WTC11 (cell line): ENCODE data around the gene TMEM14A.

ENCODE experiments used
- ATF3 ChIP-seq: sonication (generic); formaldehyde crosslinking; conservative IDR thresholded peaks from 2 replicates; pipeline ENCODE4 v1.8.1; 2022; ENCODE audit warnings: mild to moderate bottlenecking, missing genetic modification reagents
- CREM ChIP-seq: sonication (generic); formaldehyde crosslinking; IDR thresholded peaks from 2 replicates; pipeline ENCODE4 v1.8.1; 2022; ENCODE audit warnings: mild to moderate bottlenecking, missing genetic modification reagents, moderate library complexity
- CTCF ChIP-seq: fragments of 200-600 bp; IDR thresholded peaks from 2 replicates; pipeline ENCODE4 v1.8.0; 2022; ENCODE audit warnings: antibody characterized with exemption
- ELF4 ChIP-seq: sonication (generic); formaldehyde crosslinking; IDR thresholded peaks from 2 replicates; pipeline ENCODE4 v1.8.1; 2022; ENCODE audit warnings: low read depth, mild to moderate bottlenecking, moderate library complexity, missing genetic modification reagents
- FOXJ3 ChIP-seq: sonication (generic); formaldehyde crosslinking; IDR thresholded peaks from 2 replicates; pipeline ENCODE4 v1.9.0; 2021; ENCODE audit warnings: missing genetic modification reagents, mild to moderate bottlenecking, borderline replicate concordance
- PRDM15 ChIP-seq: sonication (generic); formaldehyde crosslinking; IDR thresholded peaks from 2 replicates; pipeline ENCODE4 v1.8.0; 2022; ENCODE audit warnings: missing genetic modification reagents
- TP53 ChIP-seq: sonication (generic); formaldehyde crosslinking; IDR thresholded peaks from 2 replicates; pipeline ENCODE4 v1.8.1; 2023; ENCODE audit warnings: mild to moderate bottlenecking, missing genetic modification reagents
- USF2 ChIP-seq: sonication (generic); formaldehyde crosslinking; IDR thresholded peaks from 2 replicates; pipeline ENCODE4 v1.8.1; 2023; ENCODE audit warnings: mild to moderate bottlenecking, missing genetic modification reagents, moderate library complexity
- TF ChIP-seq, protein P1 (sequence below): fragments of 250-450 bp; sonication (Bioruptor Pico); IDR thresholded peaks from 2 replicates; pipeline ENCODE4 v1.9.0; 2021; ENCODE audit warnings: mild to moderate bottlenecking
- TF ChIP-seq, protein P2 (sequence below): sonication (generic); formaldehyde crosslinking; IDR thresholded peaks from 2 replicates; pipeline ENCODE4 v1.8.1; 2022; ENCODE audit warnings: low read depth, missing genetic modification reagents, borderline replicate concordance

GRCh38 chr6:52650941-52651340 lies 20.0 kb upstream of the TMEM14A start:
- TF ChIP-seq CTCF (no peak), USF2 (no peak), PRDM15 (no peak), ATF3 (CRISPR knock-in tag) (no peak), TP53 (no peak), ELF4 (CRISPR knock-in tag) (no peak), CREM (no peak), FOXJ3 (CRISPR knock-in tag) (no peak)
- TF ChIP-seq, protein P1, sequence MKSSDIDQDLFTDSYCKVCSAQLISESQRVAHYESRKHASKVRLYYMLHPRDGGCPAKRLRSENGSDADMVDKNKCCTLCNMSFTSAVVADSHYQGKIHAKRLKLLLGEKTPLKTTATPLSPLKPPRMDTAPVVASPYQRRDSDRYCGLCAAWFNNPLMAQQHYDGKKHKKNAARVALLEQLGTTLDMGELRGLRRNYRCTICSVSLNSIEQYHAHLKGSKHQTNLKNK (CRISPR knock-in tag) = no peak
- TF ChIP-seq, protein P2, sequence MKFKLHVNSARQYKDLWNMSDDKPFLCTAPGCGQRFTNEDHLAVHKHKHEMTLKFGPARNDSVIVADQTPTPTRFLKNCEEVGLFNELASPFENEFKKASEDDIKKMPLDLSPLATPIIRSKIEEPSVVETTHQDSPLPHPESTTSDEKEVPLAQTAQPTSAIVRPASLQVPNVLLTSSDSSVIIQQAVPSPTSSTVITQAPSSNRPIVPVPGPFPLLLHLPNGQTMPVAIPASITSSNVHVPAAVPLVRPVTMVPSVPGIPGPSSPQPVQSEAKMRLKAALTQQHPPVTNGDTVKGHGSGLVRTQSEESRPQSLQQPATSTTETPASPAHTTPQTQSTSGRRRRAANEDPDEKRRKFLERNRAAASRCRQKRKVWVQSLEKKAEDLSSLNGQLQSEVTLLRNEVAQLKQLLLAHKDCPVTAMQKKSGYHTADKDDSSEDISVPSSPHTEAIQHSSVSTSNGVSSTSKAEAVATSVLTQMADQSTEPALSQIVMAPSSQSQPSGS (CRISPR knock-in tag) = no peak
